NCI-H2029 treated with DMSO at 0.1 percent for 48 hours (cell line): ENCODE results near the gene TM2D1.
A peak's percentile ranks its signal among the peaks of the same experiment; 100 is the strongest.

Experiments
- DNase-seq: peaks from one replicate; lab custom pipeline; 2025; lab: John Stamatoyannopoulos, UW

Gene TM2D1

GRCh38 chr1:61644303-61644702, 80.6 kb downstream of the TM2D1 start:
- DNase-seq: no peak

- DNase-seq: peak; percentile 84
Measured at GRCh38 chr1:61642475-61643232, 82.3 kb downstream of the TM2D1 start.

GRCh38 chr1:61641578-61642336, 83.2 kb downstream of the TM2D1 start:
- peak; percentile 85 for DNase-seq

GRCh38 chr1:61640531-61641530, 84.1 kb downstream of the TM2D1 start:
- peak; percentile 99 for DNase-seq

- no peak for DNase-seq
Measured at GRCh38 chr1:61639608-61640336, 85.2 kb downstream of the TM2D1 start.

- peak; percentile 86 for DNase-seq
Measured at GRCh38 chr1:61638911-61639605, 85.9 kb downstream of the TM2D1 start.

GRCh38 chr1:61638296-61638695, 86.6 kb downstream of the TM2D1 start:
- DNase-seq: no peak

GRCh38 chr1:61637470-61637869, 87.5 kb downstream of the TM2D1 start:
- DNase-seq: no peak

- DNase-seq: peak; percentile 63
Measured at GRCh38 chr1:61636814-61637213, 88.1 kb downstream of the TM2D1 start.

- no peak for DNase-seq
Measured at GRCh38 chr1:61636376-61636775, 88.6 kb downstream of the TM2D1 start.

- DNase-seq: no peak
Measured at GRCh38 chr1:61635557-61635956, 89.4 kb downstream of the TM2D1 start.

GRCh38 chr1:61631436-61631835, 93.5 kb downstream of the TM2D1 start:
- no peak for DNase-seq
